ACHN (cell line): ENCODE measurements around the gene FAM53B.

ENCODE experiments used
- DNase-seq: peaks from one replicate; pipeline ENCODE4 v3.0.0-alpha.2; 2015
- in situ Hi-C: cut with HindIII; loops from 2 replicates; pipeline ENCODE4 v1.10.0; 2017; ENCODE audit warnings: low sequenced_read_pairs, low pct_ligation_motif_present, low pct_unique_long_range_greater_than_20kb

The FAM53B gene

GRCh38 chr10:124715439-124715838, 28.7 kb downstream of the FAM53B start:
- no peak for DNase-seq
- in situ Hi-C loops = no loop called here

- no peak for DNase-seq
- in situ Hi-C loops = no loop called here
Measured at GRCh38 chr10:124713679-124714255, 30.4 kb downstream of the FAM53B start.

GRCh38 chr10:124712704-124713407, 31.3 kb downstream of the FAM53B start:
- in situ Hi-C loops = no loop called here
- no peak for DNase-seq

GRCh38 chr10:124711145-124711544, 33.0 kb downstream of the FAM53B start:
- no peak for DNase-seq

GRCh38 chr10:124710266-124710881, 33.8 kb downstream of the FAM53B start:
- in situ Hi-C loops = no loop called here

More at GRCh38 chr10:124711145-124711544, 33.0 kb downstream of the FAM53B start:
- in situ Hi-C loops = no loop called here

GRCh38 chr10:124709861-124710260, 34.3 kb downstream of the FAM53B start:
- in situ Hi-C loops = no loop called here
- DNase-seq = no peak

More at GRCh38 chr10:124710266-124710881, 33.8 kb downstream of the FAM53B start:
- no peak for DNase-seq

- in situ Hi-C loops = no loop called here
- no peak for DNase-seq
Measured at GRCh38 chr10:124708922-124709520, 35.2 kb downstream of the FAM53B start.

GRCh38 chr10:124708246-124708779, 35.9 kb downstream of the FAM53B start:
- in situ Hi-C loops = no loop called here
- no peak for DNase-seq

- in situ Hi-C loops = no loop called here
- DNase-seq = no peak
Measured at GRCh38 chr10:124707551-124707950, 36.6 kb downstream of the FAM53B start.

- in situ Hi-C loops = no loop called here
- DNase-seq = no peak
Measured at GRCh38 chr10:124707144-124707467, 37.1 kb downstream of the FAM53B start.

- in situ Hi-C loops = no loop called here
- no peak for DNase-seq
Measured at GRCh38 chr10:124706462-124707143, 37.6 kb downstream of the FAM53B start.

- no peak for DNase-seq
- in situ Hi-C loops = no loop called here
Measured at GRCh38 chr10:124705817-124706461, 38.2 kb downstream of the FAM53B start.

- in situ Hi-C loops = no loop called here
- no peak for DNase-seq
Measured at GRCh38 chr10:124705381-124705740, 38.8 kb downstream of the FAM53B start.

- in situ Hi-C loops = no loop called here
- no peak for DNase-seq
Measured at GRCh38 chr10:124704428-124705380, 39.5 kb downstream of the FAM53B start.

GRCh38 chr10:124703778-124704427, 40.3 kb downstream of the FAM53B start:
- DNase-seq = no peak
- in situ Hi-C loops = no loop called here

GRCh38 chr10:124703372-124703771, 40.8 kb downstream of the FAM53B start:
- no peak for DNase-seq
- in situ Hi-C loops = no loop called here
